HuH-7.5 (cell line): ENCODE data around the gene LYSET.
A peak's percentile ranks its signal among the peaks of the same experiment; 100 is the strongest.
"Not testable (repeated sequence)": the region's sequence is repeated elsewhere in the genome, so short reads cannot be mapped to it uniquely, and the experiment has no call there.

Source experiments
- DNase-seq: peaks from one replicate; pipeline ENCODE4 v3.0.0; 2011; ENCODE audit warnings: low spot score

LYSET gene, protein sequence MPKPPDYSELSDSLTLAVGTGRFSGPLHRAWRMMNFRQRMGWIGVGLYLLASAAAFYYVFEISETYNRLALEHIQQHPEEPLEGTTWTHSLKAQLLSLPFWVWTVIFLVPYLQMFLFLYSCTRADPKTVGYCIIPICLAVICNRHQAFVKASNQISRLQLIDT

DNA sequence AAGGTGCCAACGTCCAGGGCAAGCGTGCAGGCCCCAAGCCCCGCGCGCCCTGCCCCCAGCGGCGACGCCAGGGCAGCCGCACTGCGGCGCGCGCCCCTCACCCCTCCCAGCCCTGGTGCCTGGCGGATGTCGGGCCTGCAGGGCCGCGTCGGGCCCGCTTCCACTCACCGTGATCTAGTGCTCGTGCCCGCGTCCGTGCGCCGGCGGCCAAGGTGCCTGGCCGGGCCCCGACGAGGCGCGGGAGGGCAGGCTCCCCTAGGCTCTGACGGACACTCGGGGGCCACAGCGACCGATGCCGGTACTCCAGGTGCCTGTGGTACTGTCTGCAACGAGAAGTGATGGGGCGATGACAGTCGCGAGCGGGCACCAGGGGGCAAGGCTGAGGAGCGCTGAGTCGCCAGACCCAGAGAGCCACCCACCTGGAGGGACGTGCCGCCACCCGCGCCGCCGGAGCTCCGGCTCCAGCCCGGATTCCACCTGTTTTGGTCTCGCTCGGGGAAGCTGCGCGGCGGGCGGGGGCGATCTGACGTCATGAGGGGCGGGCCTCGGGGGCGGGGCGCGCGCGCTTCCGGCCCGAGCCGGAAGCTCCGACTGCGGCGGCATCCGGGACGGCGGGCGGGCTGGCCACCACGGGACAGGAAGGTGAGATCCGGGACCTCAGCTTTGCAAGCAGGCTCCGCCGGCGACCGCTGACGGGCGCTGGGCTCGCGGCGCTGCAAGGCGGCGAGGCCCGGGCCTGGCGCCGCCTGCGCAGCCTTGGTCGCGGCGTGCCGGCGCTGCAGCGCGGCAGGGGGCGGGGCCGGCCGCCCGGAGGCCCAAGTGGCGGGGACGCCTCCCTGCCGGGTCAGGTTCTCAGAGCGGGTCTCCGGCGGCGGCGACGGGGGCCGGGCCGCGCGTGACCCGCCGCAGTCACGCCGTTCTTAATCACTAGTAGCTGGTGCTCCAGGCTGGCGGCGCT is at the start of gene LYSET, which contains the start of gene MOAP1:
Gene LYSET, plus strand, starts transcription at position 927 of the 958 bp plus-strand sequence. CDS start 89 bp downstream, outside the sequence.
Gene MOAP1, minus strand, starts transcription at position 507 of the 958 bp plus-strand sequence. CDS start 655 bp downstream, outside the sequence.
- peak; percentile 69 for DNase-seq

DNA sequence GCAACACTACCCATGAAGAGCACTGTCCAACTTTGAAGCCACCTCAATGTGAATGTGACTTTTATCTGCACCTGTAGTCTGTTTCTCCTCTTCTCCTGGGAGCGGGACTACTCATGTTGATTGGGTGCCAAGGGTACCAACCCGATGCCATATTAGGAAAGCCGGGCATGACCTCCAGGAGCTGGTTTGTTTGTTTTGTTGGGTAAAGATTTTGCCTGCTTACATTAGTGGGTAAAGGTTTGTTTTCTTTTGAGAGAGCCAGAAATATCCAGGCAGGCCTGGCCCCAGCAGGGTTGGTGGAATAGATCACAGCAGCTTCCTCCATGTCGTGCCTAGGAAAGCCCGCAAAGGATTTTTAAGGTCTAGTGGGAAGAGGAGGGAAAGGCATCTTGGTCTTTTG is 49.7 kb upstream of the LYSET start:
- no peak for DNase-seq

DNA sequence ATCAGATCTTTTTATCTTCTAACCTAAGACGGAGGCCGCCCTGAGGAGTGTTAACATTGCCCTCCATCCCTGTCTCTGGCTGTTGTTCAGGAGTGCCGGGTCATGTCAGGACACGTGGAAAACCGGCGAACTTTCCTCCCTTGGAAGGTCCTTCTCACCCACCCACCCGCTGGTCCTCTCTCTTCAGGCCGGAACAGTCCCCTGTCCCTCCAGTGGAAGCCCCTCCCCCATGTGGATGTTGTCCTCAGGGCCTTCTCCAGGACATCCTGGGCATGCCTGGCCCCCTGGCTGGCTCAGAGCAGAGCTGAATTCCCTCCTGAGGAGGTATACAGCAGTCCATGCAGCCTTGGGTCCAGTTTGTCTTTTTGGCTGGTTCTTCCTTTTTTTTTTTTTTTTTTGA is 49.1 kb upstream of the LYSET start:
- no peak for DNase-seq

DNA sequence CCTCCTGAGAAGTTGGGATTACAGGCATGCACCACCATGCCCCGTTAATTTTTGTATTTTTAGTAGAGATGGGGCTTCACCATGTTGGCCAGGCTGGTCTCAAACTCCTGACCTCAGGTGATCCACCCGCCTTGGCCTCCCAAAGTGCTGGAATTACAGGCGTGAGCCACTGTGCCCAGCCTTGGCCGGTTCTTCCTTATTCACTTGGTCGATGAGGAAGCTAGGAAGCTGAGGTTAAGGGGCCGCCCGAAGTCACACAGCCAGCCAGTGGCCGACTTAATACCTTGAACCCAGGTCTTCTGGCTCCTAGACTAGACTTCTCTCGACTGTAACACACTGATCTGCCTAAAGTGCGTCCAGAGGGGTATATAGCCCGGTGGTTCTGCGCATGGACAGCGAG is 48.6 kb upstream of the LYSET start:
- not testable (repeated sequence) for DNase-seq

DNA sequence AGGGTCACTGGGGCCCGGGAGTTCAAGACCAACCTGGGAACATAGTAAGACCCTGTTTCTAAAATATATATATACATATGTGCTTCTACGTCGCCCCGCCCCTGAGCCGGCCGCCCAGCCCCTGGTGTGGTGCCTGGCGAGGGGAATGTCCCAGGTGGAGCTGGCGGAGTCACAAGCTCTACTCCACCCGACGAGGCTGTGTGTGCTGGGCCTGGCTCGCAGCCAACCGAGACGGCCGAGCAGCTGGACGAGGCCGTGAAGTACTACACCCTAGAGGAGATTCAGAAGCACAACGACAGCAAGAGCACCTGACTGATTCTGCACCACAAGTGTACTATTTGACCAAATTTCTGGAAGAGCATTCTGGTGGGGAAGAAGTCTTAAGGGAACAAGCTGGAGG is 47.3 kb upstream of the LYSET start:
- DNase-seq: no peak

DNA sequence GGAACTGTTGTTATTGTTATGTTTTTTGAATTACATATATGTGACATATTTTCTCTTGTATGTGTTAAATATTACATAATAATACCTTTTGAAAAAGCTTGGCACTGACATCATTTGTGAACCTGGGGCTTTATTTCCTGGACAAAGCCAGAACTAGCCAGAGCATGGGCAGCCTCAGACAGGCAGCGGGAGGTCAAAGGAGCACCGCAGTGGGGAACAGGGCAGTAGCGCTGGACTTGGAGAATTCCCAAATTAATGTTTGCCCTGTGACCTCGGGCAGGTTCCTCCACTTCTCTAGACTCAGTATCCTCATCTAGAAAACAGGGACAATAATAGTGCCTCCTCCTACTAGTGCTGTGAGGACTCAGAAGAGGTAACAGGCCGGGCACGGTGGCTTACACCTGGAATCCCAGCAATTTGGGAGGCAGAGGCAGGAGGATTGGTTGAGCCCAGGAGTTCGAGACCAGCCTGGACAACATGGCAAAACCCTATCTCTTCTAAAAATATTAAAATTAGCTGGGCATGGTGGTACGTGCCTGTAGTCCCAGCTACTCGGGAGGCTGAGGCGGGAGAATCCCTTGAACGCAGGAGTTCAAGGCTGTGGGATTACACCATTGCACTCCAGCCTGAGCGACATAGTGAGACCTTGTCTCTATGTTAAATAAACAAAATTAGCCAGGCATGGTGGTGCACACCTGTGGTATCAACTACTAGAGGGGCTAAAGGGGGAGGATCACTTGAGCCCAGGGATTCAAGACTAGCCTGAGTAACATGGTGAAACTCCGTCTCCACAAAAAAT is 42.1 kb upstream of the LYSET start:
- DNase-seq: no peak

DNA sequence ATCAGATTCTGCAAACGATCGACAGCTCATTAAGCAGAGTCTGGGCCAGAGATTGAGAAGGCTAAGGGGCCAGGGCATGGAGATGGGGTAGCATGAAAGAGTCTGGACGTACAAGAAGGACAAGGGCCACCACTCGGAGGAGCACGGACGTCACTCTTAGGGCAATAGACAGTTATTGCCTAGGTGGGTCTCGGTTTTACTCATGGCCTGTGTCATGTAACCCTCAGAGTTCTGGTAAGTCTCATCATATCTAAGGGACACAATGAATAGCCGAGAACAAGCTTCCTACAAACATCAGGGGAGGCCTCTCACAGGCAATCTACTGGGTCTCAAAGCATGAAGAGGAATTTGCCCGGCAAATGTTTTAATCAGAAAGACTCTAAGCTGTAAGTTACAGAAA is 39.0 kb upstream of the LYSET start:
- DNase-seq: no peak

DNA sequence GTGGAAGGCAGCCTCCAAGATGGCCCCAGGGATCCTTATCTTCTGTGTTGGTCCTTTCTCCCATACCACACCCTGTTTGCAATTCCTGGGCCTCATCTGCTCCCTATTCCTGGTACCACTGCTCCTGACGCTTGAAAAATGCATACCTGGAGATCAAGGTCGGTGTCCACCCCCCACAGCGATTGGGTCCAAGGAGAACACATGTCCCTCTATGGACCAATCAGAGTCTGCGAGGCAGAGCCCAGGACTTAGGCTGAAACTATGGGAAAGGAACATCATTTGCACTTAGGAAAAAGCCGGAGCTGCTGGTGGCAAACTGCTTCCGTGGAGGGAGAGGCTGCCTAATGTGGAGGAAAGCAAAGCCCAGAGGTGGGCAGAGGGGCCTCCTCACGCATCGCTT is 36.1 kb upstream of the LYSET start:
- no peak for DNase-seq

DNA sequence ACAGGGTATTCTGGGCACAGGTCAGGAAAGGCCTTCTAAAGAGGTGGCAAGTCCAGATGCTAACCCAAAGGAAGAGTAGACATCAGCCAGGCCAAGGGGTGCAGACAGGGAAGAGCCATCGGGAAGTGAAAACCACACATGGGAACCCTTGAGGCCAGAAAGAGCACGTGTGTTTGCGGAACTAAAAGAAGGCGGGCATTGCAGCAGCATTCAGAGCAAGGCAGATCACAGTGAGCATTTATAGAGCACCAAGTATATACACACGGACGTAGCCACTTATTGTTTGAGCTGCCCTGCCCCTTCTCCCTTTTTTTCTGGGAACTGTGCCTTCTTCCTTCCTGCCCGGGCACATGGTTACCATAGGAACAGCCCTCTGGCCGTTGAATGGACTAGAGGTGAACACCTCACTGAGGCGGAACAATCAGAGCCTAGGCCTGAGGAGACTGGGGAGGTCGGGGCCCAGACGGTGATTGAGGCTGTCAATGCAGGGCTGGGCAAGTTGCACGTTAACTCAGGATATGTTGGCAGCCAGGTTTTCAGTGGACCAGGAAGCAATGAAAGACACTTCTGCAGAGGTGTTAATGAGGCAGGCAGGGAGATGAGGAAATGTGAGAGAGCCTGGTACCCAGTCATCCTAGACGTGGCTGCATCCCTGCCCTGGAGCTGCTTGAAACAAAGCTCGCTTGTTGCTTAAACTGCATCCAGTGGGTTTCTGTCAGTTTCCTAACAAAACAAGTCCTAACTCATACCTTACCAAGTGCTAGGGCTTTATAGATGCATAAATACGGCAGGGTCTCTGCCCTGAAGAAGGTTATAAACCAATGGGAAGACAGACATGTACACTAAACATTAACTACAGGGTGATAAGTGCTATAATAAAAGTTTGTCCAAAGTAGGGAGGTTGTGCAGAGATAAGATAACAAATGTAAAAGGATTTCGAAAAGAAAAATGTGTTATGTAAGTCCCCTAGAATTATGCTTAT is 34.6 kb upstream of the LYSET start:
- DNase-seq: no peak

DNA sequence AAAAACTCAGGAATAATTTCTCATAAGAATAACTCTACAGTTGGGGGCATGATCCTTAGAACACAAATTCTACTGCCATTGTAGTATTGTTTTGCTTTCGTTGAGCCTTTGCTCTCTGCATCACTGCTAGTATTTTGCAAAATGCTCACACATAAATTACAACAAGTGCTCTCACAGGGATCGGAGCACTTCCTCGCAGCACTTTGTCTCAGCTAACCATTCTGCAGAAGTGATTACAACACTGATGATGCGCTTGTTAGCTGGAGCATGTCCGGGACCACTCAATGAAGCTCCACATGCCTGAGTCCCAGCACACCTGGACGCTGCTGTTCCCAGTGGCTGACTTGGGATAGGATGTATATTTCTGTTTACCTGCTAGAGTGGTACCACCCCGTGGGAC is 32.0 kb upstream of the LYSET start:
- DNase-seq: no peak

DNA sequence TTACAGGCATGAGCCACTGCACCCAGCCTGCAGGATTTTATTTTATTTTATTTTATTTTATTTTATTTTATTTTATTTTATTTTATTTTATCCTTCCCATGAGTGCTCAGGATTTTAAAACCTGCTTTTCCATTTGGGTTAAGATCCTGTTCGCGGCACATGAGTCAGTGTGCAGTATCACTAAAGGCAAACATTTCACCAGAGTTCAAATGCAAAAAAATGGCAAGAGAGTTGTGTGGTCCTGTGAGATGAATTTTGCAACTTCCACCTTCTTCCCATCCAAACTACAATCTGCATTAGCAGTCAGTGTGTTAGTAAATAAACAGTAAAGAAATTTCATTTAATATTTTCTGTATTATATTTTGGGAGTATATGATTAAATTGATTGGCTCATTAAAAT is 29.4 kb upstream of the LYSET start:
- no peak for DNase-seq

DNA sequence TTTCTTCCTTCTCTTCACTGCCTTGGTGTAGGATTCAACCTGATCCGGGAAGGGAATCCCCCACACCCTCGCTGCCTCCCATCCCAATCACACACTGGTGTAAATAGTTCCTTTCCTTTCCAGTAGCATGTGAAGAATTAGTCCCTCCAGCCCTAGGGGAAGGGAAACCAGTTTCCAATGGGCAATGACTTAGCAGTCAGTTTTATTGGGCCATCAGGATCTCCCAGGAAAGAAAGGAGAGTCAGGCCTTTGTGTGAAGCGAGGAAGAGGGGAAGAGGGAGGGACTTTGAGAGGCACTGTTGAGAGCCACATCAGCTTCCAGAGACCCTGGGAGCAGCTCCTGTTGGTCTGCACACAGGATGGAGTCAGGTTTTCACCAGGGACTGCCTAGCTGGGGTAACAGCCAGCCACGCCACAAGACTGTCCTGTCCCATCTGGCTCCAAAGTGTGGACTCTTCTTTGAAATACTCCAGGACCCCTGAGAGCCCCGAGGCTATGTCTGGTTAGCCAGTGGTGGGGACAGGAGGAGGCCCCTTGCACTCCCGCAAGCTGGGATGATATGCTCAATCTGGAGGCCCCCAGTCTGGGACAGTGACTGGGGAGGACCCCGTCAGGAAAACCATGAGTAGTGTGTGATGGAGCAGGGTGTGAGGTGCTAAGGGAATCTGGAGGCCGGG is 28.3 kb upstream of the LYSET start:
- no peak for DNase-seq

DNA sequence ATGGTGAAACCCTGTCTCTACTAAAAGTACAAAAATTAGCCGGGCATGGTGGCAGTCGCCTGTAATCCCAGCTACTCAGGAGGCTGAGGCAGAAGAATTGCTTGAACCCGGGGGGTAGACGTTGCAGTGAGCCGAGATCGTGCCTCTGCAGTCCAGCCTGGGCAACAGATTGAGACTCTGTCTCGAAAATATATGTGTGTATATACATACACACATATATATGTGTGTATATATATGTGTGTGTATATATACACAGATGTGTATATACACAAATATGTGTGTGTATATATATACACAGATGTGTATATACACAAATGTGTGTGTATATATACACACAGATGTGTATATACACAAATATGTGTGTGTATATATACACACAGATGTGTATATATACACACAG is 26.8 kb upstream of the LYSET start:
- not testable (repeated sequence) for DNase-seq

DNA sequence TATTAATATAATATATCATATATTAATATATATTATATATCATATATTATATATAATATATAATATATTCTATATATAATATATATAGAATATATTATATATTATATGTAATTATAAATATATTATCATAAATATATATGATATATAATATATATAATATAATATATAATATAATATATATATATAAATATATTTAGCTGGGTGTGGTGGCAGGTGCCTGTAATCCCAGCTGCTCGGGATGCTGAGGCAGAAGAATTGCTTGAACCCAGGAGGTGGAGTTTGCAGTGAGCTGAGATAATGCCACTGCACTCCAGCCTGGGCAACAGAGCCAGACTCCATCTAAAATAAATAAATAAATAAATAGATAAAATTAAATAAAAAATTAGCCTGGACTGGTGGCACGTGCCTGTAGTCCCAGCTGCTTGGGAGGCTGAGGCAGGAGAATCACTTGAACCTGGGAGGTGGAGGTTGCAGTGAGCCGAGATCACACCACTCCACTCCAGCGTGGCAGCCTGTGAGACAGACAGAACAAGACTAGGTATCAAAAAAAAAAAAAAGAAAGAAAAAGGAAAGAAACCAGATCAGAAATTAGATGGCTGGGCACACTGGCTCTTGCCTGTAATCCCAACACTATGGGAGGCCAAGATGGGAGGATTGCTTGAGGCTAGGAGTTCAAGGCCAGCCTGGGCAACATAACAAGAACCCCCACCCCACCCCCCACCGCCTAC is 25.3 kb upstream of the LYSET start:
- DNase-seq: not testable (repeated sequence)

DNA sequence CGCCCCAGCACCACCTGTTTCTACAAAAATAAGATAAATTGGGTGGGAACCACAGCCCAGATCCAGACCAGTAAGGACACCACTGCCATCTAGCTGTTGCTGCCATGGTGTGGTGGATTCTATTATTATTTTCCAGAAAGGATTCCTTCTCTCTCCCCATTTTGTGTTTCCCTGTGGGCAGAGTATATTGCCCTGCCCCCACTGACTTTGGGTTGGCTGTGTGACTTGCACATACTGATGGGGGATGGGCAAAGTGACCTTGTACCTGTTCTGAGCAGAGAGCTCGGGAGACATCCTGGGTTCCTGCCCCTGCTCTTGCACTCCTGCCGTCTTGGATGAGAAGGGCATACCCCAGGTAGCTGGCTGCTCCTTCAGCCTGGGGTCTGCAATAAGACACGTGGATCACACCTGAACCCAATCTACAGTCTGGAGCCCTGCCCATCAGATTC is 24.7 kb upstream of the LYSET start:
- no peak for DNase-seq

DNA sequence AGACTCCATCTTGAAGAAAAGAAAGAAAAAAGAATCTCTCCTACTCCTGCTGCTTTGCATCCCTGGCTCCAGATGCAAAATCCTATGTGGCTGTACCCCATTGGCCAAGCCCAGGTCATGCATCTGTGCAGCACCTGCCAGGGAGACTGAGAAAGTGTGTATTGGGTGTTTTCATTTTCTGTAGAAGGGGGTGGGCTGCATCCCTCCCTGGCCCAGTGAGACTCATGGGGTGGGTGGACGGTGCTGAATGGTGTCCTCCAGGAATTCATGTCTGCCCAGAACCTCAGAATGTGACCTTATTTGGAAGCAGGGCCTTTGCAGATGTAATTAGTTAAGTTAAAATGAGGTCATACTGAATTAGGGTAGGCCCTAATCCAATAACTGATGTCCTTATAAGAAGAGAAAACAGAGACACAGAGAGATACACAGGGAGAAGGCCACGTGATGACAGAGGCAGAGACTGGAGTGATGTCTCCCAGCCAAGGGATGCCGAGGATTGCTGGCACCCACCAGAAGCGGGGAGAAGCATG is 23.6 kb upstream of the LYSET start:
- DNase-seq: no peak

DNA sequence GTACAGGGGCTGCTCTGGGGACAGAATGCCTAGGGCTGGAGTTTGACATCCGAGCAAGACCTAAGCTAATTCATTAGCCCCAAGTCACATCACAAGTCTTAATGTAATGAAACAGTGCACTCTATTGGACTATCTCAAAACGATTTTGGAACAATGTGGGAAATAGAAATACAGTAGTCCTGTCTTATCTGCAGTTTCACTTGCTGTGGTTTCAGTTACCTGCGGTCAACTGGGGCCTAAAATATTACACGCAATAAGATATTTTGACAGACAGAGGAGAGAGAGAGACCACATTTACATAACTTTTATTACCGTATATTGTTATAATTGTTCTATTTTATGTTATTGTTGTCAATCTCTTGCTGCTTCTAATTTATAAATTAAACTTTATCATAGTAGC is 21.6 kb upstream of the LYSET start:
- DNase-seq: no peak

DNA sequence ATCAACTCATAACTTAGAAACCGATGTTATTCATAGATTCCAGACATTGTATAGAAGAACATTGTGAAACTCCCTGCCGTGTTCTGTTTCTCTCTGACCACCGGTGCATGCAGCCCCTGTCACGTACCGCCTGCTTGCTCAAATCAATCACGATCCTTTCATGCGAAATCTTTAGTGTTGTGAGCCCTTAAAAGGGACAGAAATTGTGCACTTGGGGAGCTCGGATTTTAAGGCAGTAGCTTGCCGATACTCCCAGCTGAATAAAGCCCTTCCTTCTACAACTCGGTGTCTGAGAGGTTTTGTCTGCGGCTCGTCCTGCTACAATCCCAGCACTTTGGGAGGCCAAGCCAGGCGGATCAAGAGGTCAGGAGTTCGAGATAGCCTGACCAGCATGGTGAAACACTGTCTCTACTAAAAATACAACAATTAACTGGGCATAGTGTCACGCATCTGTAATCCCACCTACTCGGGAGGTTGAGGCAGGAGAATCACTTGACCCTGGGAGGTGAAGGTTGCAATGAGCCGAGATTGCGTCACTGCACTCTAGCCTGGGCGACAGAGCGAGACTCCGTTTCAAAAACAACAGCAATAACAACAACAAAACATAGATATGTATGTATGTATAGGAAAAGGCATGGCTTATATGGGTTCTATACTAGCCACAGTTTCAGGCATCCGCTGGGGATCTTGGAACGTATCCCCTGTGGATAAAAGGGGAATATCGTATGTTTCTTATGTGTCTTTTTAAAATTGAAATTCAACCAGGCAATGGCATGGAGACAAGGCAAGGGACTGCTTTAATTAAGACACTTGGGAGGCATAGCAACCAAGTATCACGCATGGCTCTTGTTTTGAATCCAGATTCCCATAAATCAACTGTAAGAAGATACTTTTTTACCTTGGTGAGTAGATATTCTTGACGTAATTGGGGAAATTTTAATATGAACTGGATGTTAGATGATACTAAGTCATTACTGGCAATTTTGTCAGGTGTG is 19.5 kb upstream of the LYSET start:
- DNase-seq: not testable (repeated sequence)
